ENCODE data around the gene GALNT1.

GALNT1 gene

GRCh38 chr18:35696307-35696706 lies 114.8 kb downstream of the GALNT1 start:
- no peak for ATAC-seq (ENCODE audit: low read depth)
- H3K27ac ChIP-seq (ENCODE audit: poor library complexity, severe bottlenecking): no peak overlapping the region
- H3K4me3 ChIP-seq (ENCODE audit: severe bottlenecking): no peak overlapping the region
- no peak for DNase-seq (ENCODE audit: low spot score)
- H3K27me3 ChIP-seq (ENCODE audit: insufficient read depth, poor library complexity, severe bottlenecking): no peaks in the 10 kb centered on the region
- H3K36me3 ChIP-seq (ENCODE audit: low read depth): peaks cover 7% of the 10 kb centered on the region
- no peak for TF ChIP-seq CTCF (IDR thresholded peaks at IDR 0.05; ENCODE audit: poor library complexity, severe bottlenecking)
- no peaks in the 10 kb centered on the region for H3K4me1 ChIP-seq (ENCODE audit: insufficient read depth, poor library complexity, severe bottlenecking)
- H3K9me3 ChIP-seq (ENCODE audit: severe bottlenecking): no peaks in the 10 kb centered on the region

GRCh38 chr18:35697869-35698268 lies 116.3 kb downstream of the GALNT1 start:
- H3K36me3 ChIP-seq (ENCODE audit: low read depth): no peaks in the 10 kb centered on the region; the same call in 1 of the 2 replicates
- TF ChIP-seq CTCF (IDR thresholded peaks at IDR 0.05; ENCODE audit: poor library complexity, severe bottlenecking): no peak

GRCh38 chr18:35703043-35703688 lies 121.6 kb downstream of the GALNT1 start:
- H3K9me3 ChIP-seq (ENCODE audit: severe bottlenecking): no peaks in the 10 kb centered on the region
- DNase-seq (ENCODE audit: low spot score): no peak
- H3K36me3 ChIP-seq (ENCODE audit: low read depth): peaks cover 10% of the 10 kb centered on the region
- no peak overlapping the region for H3K4me3 ChIP-seq (ENCODE audit: severe bottlenecking)
- peak overlapping the region; percentile 11 for H3K27ac ChIP-seq (ENCODE audit: poor library complexity, severe bottlenecking)
- no peak for TF ChIP-seq CTCF (IDR thresholded peaks at IDR 0.05; ENCODE audit: poor library complexity, severe bottlenecking)
- no peaks in the 10 kb centered on the region for H3K27me3 ChIP-seq (ENCODE audit: insufficient read depth, poor library complexity, severe bottlenecking)
- H3K4me1 ChIP-seq (ENCODE audit: insufficient read depth, poor library complexity, severe bottlenecking): peaks cover 3% of the 10 kb centered on the region
- ATAC-seq (ENCODE audit: low read depth): peak; percentile 29; the same call in 1 of the 3 replicates

More at GRCh38 chr18:35697869-35698268, 116.3 kb downstream of the GALNT1 start:
- peaks cover 3% of the 10 kb centered on the region for H3K4me1 ChIP-seq (ENCODE audit: insufficient read depth, poor library complexity, severe bottlenecking)
- no peaks in the 10 kb centered on the region for H3K27me3 ChIP-seq (ENCODE audit: insufficient read depth, poor library complexity, severe bottlenecking)
- no peak overlapping the region for H3K27ac ChIP-seq (ENCODE audit: poor library complexity, severe bottlenecking)
- no peaks in the 10 kb centered on the region for H3K9me3 ChIP-seq (ENCODE audit: severe bottlenecking)
- H3K4me3 ChIP-seq (ENCODE audit: severe bottlenecking): no peak overlapping the region
- ATAC-seq (ENCODE audit: low read depth) (no peak), DNase-seq (ENCODE audit: low spot score) (no peak)

GRCh38 chr18:35705988-35706387 lies 124.4 kb downstream of the GALNT1 start:
- no peak for TF ChIP-seq CTCF (IDR thresholded peaks at IDR 0.05; ENCODE audit: poor library complexity, severe bottlenecking)
- H3K9me3 ChIP-seq (ENCODE audit: severe bottlenecking): no peaks in the 10 kb centered on the region
- no peak overlapping the region for H3K4me3 ChIP-seq (ENCODE audit: severe bottlenecking)
- H3K36me3 ChIP-seq (ENCODE audit: low read depth): peaks cover 34% of the 10 kb centered on the region
- ATAC-seq (ENCODE audit: low read depth): no peak
- H3K27ac ChIP-seq (ENCODE audit: poor library complexity, severe bottlenecking): no peak overlapping the region
- DNase-seq (ENCODE audit: low spot score): no peak
- no peaks in the 10 kb centered on the region for H3K27me3 ChIP-seq (ENCODE audit: insufficient read depth, poor library complexity, severe bottlenecking)
- H3K4me1 ChIP-seq (ENCODE audit: insufficient read depth, poor library complexity, severe bottlenecking): peaks cover 3% of the 10 kb centered on the region

GRCh38 chr18:35707247-35707646 lies 125.7 kb downstream of the GALNT1 start:
- Histone ChIP-seq H3K4me1 (ENCODE audit: insufficient read depth, poor library complexity, severe bottlenecking) (peaks cover 3% of the 10 kb centered on the region), H3K36me3 (ENCODE audit: low read depth) (peaks cover 39% of the 10 kb centered on the region)
- ATAC-seq (ENCODE audit: low read depth): no peak

More at GRCh38 chr18:35707247-35707646, 125.7 kb downstream of the GALNT1 start:
- DNase-seq (ENCODE audit: low spot score): no peak
- Histone ChIP-seq H3K9me3 (ENCODE audit: severe bottlenecking) (no peaks in the 10 kb centered on the region), H3K27ac (ENCODE audit: poor library complexity, severe bottlenecking) (no peak overlapping the region), H3K27me3 (ENCODE audit: insufficient read depth, poor library complexity, severe bottlenecking) (no peaks in the 10 kb centered on the region), H3K4me3 (ENCODE audit: severe bottlenecking) (no peak overlapping the region)
- no peak for TF ChIP-seq CTCF (IDR thresholded peaks at IDR 0.05; ENCODE audit: poor library complexity, severe bottlenecking)

Data from RWPE2 (cell line).